ENCODE measurements around the gene IFT20. TPM values are rescaled to one million over a fixed set of nuclear protein-coding genes. Genes with fewer than 3 reads are reported as not detected.
A peak's percentile ranks its signal among the peaks of the same experiment; 100 is the strongest.

IFT20 gene
- total RNA-seq, 3 donors from 2014 or later = 40.2 to 52.8 (median 47.2) TPM

DNA sequence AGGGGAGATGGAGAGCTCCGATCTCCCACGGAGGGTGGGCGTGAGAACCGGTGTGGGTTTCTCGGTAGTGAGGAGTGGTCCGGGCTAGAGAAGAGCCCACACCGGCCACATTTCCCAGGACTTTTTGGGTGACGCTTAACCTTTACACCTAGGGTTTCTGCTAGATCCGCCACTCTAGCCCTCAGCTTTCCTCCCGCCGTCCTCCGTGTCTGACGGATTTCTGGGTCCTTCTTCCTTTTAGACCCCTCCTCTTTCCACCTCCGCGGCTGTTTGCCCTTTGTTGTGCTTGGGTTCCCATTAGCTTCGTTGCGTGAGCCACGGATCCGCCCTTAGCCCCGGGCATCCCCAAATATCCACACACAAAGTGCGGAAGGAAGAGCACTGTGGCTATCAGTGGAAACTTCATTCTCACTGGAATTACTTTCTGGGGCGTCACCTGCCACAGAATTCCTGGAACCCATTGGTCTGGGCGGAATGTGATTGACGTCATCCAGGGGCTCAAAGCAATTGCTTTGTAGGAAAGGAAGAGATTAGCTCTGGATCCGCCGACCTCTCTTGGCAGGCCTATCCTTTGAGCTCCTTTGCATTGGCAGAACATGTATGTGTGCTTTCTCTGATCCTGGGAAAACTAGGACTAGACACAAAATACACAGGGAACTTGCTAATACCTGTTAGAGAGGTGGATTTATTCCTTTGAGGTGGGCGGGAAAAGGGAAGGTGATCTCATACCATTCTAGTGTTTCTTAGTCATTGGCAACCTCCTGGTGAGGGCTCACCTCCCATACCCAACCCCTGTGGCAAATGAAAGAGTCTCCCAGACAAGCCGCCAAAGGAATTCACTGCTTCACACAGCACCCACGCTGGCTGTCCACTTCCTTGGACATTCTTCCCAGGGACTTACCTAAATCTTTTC is 943 bp upstream of the IFT20 start:
- no peaks in the 10 kb centered on the region for H3K9me3 ChIP-seq
- H3K4me1 ChIP-seq = peaks cover 3 to 17% of the 10 kb centered on the region in 2 donors
- DNase-seq (ENCODE audit: low spot score in 2 of 2) = peak; percentile 73 to 76
- intact Hi-C loops (cut with DNase I; ENCODE audit: low total_unique reads) = no loop called here
- H3K27ac ChIP-seq = peak overlapping the region; percentile 99
- H3K4me3 ChIP-seq = peak overlapping the region; percentile 84 to 93 (median 90)
- TF ChIP-seq POLR2AphosphoS5 (IDR thresholded peaks at IDR 0.05) (peak in 2 of 3 donors; percentile 9 to 14), POLR2A (IDR thresholded peaks at IDR 0.05) (no peak)
- TF ChIP-seq, protein P1, sequence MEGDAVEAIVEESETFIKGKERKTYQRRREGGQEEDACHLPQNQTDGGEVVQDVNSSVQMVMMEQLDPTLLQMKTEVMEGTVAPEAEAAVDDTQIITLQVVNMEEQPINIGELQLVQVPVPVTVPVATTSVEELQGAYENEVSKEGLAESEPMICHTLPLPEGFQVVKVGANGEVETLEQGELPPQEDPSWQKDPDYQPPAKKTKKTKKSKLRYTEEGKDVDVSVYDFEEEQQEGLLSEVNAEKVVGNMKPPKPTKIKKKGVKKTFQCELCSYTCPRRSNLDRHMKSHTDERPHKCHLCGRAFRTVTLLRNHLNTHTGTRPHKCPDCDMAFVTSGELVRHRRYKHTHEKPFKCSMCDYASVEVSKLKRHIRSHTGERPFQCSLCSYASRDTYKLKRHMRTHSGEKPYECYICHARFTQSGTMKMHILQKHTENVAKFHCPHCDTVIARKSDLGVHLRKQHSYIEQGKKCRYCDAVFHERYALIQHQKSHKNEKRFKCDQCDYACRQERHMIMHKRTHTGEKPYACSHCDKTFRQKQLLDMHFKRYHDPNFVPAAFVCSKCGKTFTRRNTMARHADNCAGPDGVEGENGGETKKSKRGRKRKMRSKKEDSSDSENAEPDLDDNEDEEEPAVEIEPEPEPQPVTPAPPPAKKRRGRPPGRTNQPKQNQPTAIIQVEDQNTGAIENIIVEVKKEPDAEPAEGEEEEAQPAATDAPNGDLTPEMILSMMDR (IDR thresholded peaks at IDR 0.05) = peak in 1 of 3 donors; percentile 7
- H3K27me3 ChIP-seq = no peaks in the 10 kb centered on the region
- H3K36me3 ChIP-seq = no peaks in the 10 kb centered on the region

GRCh38 chr17:28334666-28335200 is 539 bp downstream of the IFT20 start:
- intact Hi-C loops (cut with DNase I; ENCODE audit: low total_unique reads) = no loop called here
- TF ChIP-seq POLR2A (IDR thresholded peaks at IDR 0.05) = no peak
- TF ChIP-seq, protein P1 (IDR thresholded peaks at IDR 0.05) = no peak
- no peak for TF ChIP-seq POLR2AphosphoS5 (IDR thresholded peaks at IDR 0.05)
- no peaks in the 10 kb centered on the region for H3K9me3 ChIP-seq
- peak overlapping the region; percentile 99 for H3K27ac ChIP-seq
- no peak for DNase-seq (ENCODE audit: low spot score in 2 of 2)
- no peaks in the 10 kb centered on the region for H3K27me3 ChIP-seq
- H3K4me1 ChIP-seq = peaks cover 3 to 17% of the 10 kb centered on the region in 2 donors
- peak overlapping the region; percentile 84 to 93 (median 90) for H3K4me3 ChIP-seq
- no peaks in the 10 kb centered on the region for H3K36me3 ChIP-seq

DNA sequence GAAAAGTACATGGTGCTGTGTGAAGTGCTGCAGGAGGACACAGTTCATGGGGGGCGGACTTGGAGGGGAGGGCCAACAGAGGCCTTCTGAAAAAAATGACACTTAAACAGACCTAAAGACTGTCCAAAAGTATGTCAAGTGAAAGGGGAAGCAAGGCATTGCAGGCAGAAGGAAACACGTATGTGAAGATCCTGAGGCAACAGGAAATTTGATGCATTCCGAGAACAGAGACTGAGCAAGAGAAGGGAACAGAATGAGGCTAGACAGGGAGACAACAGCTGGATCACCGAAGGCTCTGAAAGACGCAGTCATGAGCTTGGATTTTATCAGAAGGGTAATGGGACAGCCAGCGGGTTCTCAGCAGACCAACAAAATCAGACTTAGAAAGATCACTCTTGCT is 1.1 kb downstream of the IFT20 start:
- Histone ChIP-seq H3K27me3 (no peaks in the 10 kb centered on the region), H3K36me3 (peaks cover 4% of the 10 kb centered on the region), H3K9me3 (no peaks in the 10 kb centered on the region), H3K4me1 (peaks cover 3 to 17% of the 10 kb centered on the region in 2 donors), H3K27ac (peak overlapping the region in 1 of 2 donors; percentile 99), H3K4me3 (peak overlapping the region in 2 of 3 donors; percentile 84 to 93)
- no peak for DNase-seq (ENCODE audit: low spot score in 2 of 2)
- intact Hi-C loops (cut with DNase I; ENCODE audit: low total_unique reads) = no loop called here
- no peak for TF ChIP-seq POLR2AphosphoS5 (IDR thresholded peaks at IDR 0.05)
- no peak for TF ChIP-seq POLR2A (IDR thresholded peaks at IDR 0.05)
- TF ChIP-seq, protein P1 (IDR thresholded peaks at IDR 0.05) = no peak

DNA sequence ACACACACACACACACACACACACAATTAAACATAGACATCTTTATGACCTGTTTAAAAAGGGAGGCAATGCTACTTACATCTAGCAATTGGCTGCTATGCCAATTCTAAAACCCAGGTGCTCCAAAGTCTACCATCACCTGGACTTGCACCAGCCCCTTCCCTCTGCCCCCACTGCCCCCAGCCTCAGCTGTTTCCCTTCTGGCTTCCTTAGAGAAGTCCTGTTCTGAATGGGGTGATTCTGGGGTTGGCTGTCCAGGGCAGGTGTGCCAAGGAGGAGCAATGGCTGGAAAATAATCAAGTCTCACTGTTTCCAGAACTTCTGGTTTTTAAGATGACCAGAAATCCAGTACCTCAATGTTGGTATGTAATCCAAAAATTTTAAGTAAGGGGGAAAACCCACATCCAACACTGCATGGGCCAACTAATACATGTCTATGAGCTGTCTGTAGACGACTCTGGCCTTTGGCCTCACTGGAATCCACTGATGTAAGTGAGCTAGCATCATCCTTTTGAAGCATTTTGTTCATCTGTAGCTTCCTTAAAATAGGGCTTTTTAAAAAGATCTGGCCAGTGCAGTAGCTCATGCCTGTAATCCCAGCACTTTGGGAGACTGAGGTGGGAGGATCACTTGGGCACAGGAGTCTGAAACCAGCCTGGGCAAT is 2.1 kb downstream of the IFT20 start:
- Histone ChIP-seq H3K36me3 (peaks cover 5% of the 10 kb centered on the region), H3K9me3 (no peaks in the 10 kb centered on the region), H3K27ac (no peak overlapping the region), H3K4me1 (peaks cover 3 to 16% of the 10 kb centered on the region in 2 donors), H3K4me3 (no peak overlapping the region), H3K27me3 (no peaks in the 10 kb centered on the region)
- TF ChIP-seq POLR2AphosphoS5 (IDR thresholded peaks at IDR 0.05) (no peak), POLR2A (IDR thresholded peaks at IDR 0.05) (no peak)
- TF ChIP-seq, protein P1 (IDR thresholded peaks at IDR 0.05) = no peak
- intact Hi-C loops (cut with DNase I; ENCODE audit: low total_unique reads) = no loop called here
- no peak for DNase-seq (ENCODE audit: low spot score in 2 of 2)
